KMS-11 (cell line): Measurements from ENCODE around the gene POU6F2.

Source experiments
- H2AFZ ChIP-seq: fragments of 200-600 bp; sonication (generic); 2 replicates; pipeline ENCODE4 v1.6.1; 2016; ENCODE audit warnings: antibody characterized with exemption, mixed run types, low read depth
- H3K27ac ChIP-seq: fragments of 200-600 bp; sonication (generic); 2 replicates; pipeline ENCODE4 v1.6.1; 2016; ENCODE audit warnings: mild to moderate bottlenecking, mixed run types
- H3K27me3 ChIP-seq: fragments of 200-600 bp; sonication (generic); 2 replicates; pipeline ENCODE4 v1.6.1; 2017; ENCODE audit warnings: mild to moderate bottlenecking, low read depth, mixed run types, moderate library complexity; ENCODE audit not compliant: insufficient read depth
- H3K36me3 ChIP-seq: fragments of 200-600 bp; sonication (generic); 2 replicates; pipeline ENCODE4 v1.6.1; 2017; ENCODE audit warnings: mild to moderate bottlenecking, mixed run types; ENCODE audit not compliant: insufficient read depth
- H3K4me1 ChIP-seq: fragments of 200-600 bp; sonication (generic); 2 replicates; pipeline ENCODE4 v1.6.1; 2016; ENCODE audit warnings: mild to moderate bottlenecking, low read depth, mixed run types; ENCODE audit not compliant: poor library complexity, severe bottlenecking
- H3K4me2 ChIP-seq: fragments of 200-600 bp; sonication (generic); 2 replicates; pipeline ENCODE4 v1.7.0; 2016; ENCODE audit warnings: mild to moderate bottlenecking, mixed run types
- H3K4me3 ChIP-seq: fragments of 200-600 bp; sonication (generic); IDR thresholded peaks from 2 replicates; pipeline ENCODE4 v1.6.1; 2017; ENCODE audit warnings: low read depth, low read length, mixed read lengths; ENCODE audit not compliant: insufficient read depth
- H3K79me2 ChIP-seq: fragments of 200-600 bp; sonication (generic); 2 replicates; pipeline ENCODE4 v1.6.1; 2016; ENCODE audit warnings: low read depth, mixed run types; ENCODE audit not compliant: insufficient read depth
- H3K9ac ChIP-seq: fragments of 200-600 bp; sonication (generic); 2 replicates; pipeline ENCODE4 v1.6.1; 2016; ENCODE audit warnings: mild to moderate bottlenecking, mixed run types
- H4K20me1 ChIP-seq: fragments of 200-600 bp; sonication (generic); 2 replicates; pipeline ENCODE4 v1.6.1; 2016; ENCODE audit warnings: mild to moderate bottlenecking, mixed run types; ENCODE audit not compliant: insufficient read depth
- CTCF ChIP-seq: fragments of 200-600 bp; sonication (generic); conservative IDR thresholded peaks from 2 replicates; pipeline ENCODE4 v1.6.1; 2017; ENCODE audit warnings: low read depth, mild to moderate bottlenecking, antibody characterized with exemption, low read length, moderate library complexity, mixed read lengths

The POU6F2 gene

DNA sequence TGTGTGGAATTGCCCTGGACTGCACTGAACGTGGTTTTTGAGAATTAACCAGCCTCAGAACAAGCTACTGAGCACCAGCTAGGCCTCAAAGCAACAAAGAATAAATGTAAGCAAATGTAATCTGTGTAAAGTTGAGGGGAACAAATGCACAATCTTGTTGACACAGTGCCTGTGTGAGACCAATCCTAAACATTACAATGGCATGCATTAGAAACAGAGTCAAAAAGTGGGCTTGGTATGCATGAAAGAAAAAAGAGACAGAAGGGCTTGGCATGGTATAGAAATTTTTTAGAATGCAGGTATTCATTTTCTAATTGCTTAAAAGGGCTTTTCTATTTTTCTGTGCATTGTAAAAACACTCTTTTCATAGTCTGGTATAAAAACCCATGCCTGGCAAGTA is 224.3 kb downstream of the POU6F2 start:
- H2AFZ ChIP-seq, result no peak overlapping the region
- no peaks in the 10 kb centered on the region for H3K79me2 ChIP-seq
- H3K27ac ChIP-seq, result no peak overlapping the region
- H3K4me1 ChIP-seq, result no peaks in the 10 kb centered on the region
- no peak for TF ChIP-seq CTCF
- H3K4me2 ChIP-seq, result no peak overlapping the region
- no peaks in the 10 kb centered on the region for H3K27me3 ChIP-seq
- H4K20me1 ChIP-seq, result no peaks in the 10 kb centered on the region
- no peak overlapping the region for H3K9ac ChIP-seq
- no peak overlapping the region for H3K4me3 ChIP-seq
- H3K36me3 ChIP-seq, result no peaks in the 10 kb centered on the region

DNA sequence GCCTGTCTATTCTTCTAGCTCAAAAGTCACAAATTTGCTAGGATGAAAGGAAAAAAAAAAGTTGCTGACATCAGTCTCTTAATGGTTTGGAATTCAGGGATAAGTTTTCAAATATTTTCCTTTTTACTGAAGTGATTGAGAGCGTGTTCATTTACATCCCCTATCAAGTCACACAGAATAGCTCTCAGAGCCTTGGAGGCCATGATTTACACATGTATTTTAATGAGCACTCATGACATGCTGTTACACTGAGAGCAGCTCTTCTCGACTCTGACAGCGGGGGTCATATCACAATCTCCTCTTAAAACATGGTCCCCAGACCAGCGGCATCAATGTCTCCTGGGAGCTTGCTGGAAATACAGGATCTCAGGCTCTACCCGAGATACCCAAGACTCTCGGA is 232.7 kb downstream of the POU6F2 start:
- no peaks in the 10 kb centered on the region for H4K20me1 ChIP-seq
- H3K9ac ChIP-seq, result no peak overlapping the region
- no peaks in the 10 kb centered on the region for H3K79me2 ChIP-seq
- H3K4me1 ChIP-seq, result no peaks in the 10 kb centered on the region
- H3K27ac ChIP-seq, result no peak overlapping the region
- H3K4me2 ChIP-seq, result no peak overlapping the region
- H3K4me3 ChIP-seq, result no peak overlapping the region
- TF ChIP-seq CTCF, result no peak
- no peaks in the 10 kb centered on the region for H3K36me3 ChIP-seq
- no peak overlapping the region for H2AFZ ChIP-seq
- H3K27me3 ChIP-seq, result no peaks in the 10 kb centered on the region

DNA sequence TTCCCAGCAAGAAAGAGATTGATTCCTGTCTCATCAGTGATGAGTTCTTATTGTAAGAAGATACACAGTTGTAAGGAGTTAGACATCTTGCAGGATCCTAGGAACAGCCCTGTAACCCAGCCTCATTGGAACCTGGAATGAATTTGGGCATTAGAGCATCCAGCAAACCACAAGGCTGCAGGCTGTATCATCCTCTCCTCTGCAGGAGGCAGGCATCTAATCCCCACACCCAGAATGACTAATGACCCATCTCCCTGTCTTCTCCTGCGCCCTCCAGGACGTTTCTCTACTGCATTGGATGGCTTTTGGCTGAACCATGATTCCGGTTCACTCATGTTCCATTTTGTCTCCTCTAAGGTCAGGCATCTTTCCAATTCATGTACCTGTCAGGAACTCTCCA is 233.9 kb downstream of the POU6F2 start:
- Histone ChIP-seq H3K4me3 (no peak overlapping the region), H3K4me1 (no peaks in the 10 kb centered on the region), H3K79me2 (no peaks in the 10 kb centered on the region), H2AFZ (no peak overlapping the region), H3K36me3 (no peaks in the 10 kb centered on the region), H4K20me1 (no peaks in the 10 kb centered on the region), H3K9ac (no peak overlapping the region), H3K4me2 (no peak overlapping the region), H3K27me3 (no peaks in the 10 kb centered on the region), H3K27ac (no peak overlapping the region)
- no peak for TF ChIP-seq CTCF

GRCh38 chr7:39212876-39213275 is 235.2 kb downstream of the POU6F2 start:
- H4K20me1 ChIP-seq, result no peaks in the 10 kb centered on the region
- no peak overlapping the region for H3K27ac ChIP-seq
- H3K27me3 ChIP-seq, result no peaks in the 10 kb centered on the region
- H3K4me2 ChIP-seq, result no peak overlapping the region
- H3K36me3 ChIP-seq, result no peaks in the 10 kb centered on the region
- H2AFZ ChIP-seq, result no peak overlapping the region
- H3K4me1 ChIP-seq, result no peaks in the 10 kb centered on the region
- H3K9ac ChIP-seq, result no peak overlapping the region
- TF ChIP-seq CTCF, result no peak
- no peaks in the 10 kb centered on the region for H3K79me2 ChIP-seq
- H3K4me3 ChIP-seq, result no peak overlapping the region

- Histone ChIP-seq H4K20me1 (no peaks in the 10 kb centered on the region), H3K4me3 (no peak overlapping the region), H3K27me3 (no peaks in the 10 kb centered on the region), H2AFZ (no peak overlapping the region), H3K9ac (no peak overlapping the region), H3K27ac (no peak overlapping the region), H3K79me2 (no peaks in the 10 kb centered on the region), H3K4me2 (no peak overlapping the region), H3K4me1 (no peaks in the 10 kb centered on the region), H3K36me3 (no peaks in the 10 kb centered on the region)
- TF ChIP-seq CTCF, result no peak
Measured at GRCh38 chr7:39217783-39218182, 240.1 kb downstream of the POU6F2 start.
